ENCODE results near the gene TACR1. TPM values are rescaled to one million over a fixed set of nuclear protein-coding genes. Genes with fewer than 3 reads are reported as not detected.

TACR1 gene
- total RNA-seq, 2 donors from 2014 or later: not detected

DNA sequence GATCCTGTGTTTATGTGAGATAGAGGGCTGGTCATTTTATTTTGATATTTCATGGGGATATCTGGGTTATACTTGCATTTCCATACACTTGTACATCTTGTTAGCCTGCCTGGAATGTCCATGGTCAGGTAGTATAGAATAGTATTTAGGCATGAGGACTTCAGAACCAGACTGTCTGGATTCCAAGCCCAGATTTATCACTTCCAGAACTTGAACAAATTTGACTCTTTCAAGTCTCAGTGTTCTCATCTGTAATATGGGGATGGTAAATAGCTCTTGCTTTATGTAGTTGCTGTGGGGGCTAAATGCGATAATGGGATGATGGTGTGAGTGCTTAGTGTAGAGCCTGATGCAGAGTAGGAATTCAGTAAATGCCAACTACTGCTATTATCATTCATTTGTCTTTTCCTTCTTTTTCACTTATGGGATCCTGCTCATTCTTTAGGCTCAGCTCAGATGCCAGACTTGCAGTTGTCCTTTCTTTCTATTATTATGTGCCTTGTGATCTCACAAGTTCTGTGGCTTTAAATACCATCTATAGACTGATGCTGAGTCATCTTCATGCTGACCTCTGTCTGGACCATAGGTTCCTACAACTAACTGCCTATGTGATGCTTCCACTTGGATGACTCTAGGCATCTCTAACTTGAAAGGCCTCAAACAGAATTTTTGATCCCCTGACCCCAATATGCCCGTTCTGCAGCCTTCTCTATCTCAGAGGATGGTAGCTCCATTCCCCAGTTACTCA lies 173.5 kb downstream of the TACR1 start:
- peaks cover 5% of the 10 kb centered on the region for H3K4me1 Mint-ChIP-seq
- no peaks in the 10 kb centered on the region for H3K36me3 Mint-ChIP-seq (ENCODE audit: low read depth)
- H3K9me3 Mint-ChIP-seq: no peaks in the 10 kb centered on the region
- H3K4me3 Mint-ChIP-seq: no peak overlapping the region
- H3K27me3 Mint-ChIP-seq: no peaks in the 10 kb centered on the region
- H3K27ac Mint-ChIP-seq: no peak overlapping the region
- ATAC-seq (replicated peaks): no peak

DNA sequence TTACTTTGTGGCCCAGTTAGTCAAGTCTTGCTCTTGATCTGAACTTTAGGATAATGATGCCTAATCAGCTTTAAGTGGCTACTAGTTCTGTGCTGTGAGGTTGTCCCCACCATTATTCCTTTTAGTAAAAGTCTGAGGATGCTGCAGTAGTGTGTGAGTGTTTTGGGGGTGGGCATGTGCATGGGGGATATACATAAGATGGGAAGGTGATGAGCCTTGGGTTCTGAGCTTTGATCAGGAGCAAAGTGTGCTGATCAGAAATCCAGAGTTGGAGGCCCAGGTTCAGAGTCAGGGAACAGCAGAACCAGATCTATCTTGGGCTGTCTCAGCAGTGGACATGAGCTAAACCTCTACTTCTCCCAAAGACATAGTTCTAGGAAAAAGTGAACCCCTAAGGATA lies 174.1 kb downstream of the TACR1 start:
- Mint-ChIP-seq H3K9me3 (no peaks in the 10 kb centered on the region), H3K4me1 (no peaks in the 10 kb centered on the region), H3K27ac (no peak overlapping the region), H3K36me3 (ENCODE audit: low read depth) (no peaks in the 10 kb centered on the region), H3K4me3 (no peak overlapping the region), H3K27me3 (no peaks in the 10 kb centered on the region)
- no peak for ATAC-seq (replicated peaks)

DNA sequence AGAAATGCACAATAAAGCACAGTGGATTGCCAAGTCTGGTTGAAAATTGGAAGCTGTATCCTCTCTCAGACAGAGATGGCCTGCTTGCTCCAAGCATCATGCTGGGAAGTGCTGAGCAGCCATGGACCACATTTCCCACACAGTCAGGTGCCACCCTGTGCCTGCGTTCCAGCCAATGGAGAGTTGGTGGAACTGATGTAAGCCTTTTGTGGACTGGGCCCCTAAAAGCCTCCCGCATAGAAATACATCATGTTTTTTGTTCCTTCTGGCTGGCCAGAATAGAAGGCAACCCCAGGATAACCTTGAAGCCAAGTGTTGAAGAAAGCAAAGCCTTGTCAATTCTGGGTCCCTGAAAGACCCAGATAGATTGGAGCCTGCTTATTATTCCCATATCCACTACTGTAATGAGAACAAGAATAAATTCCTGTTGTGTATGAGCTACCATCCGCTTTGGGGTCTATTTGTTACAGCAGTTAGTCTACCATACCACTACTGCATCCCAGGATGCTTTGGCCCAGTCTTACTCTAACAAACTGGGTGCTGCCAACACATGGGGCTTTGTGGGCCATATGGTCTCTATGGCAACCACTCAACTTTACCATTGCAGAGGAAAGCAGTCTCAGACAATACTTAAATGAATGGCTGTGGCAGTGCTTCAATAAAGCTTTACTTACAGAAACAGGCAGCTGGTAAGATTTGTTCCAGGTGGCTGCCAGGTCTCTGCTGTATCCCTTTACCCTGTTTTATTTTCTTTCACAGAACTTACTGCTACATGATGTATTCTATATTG lies 175.5 kb downstream of the TACR1 start:
- Mint-ChIP-seq H3K4me1 (no peaks in the 10 kb centered on the region), H3K36me3 (ENCODE audit: low read depth) (no peaks in the 10 kb centered on the region), H3K27me3 (no peaks in the 10 kb centered on the region), H3K27ac (no peak overlapping the region), H3K4me3 (no peak overlapping the region), H3K9me3 (no peaks in the 10 kb centered on the region)
- ATAC-seq (replicated peaks): no peak

DNA sequence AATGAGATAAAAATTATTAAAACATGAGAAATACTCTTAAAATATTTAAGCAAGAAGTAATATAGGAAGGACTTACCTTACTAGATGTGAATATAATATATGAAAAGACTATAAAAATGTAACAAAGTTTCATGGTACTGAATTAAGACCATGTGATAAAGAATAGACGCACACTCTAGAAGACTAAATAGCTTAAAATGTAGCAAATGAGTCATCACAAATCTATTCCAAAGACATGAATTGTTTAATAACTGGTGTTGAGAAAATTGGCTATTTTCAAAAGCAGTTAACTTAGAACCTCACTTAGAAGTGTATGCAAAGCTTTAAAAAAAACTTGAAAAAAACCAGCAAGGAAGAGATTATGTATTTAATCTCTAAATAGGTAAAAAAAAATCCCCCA lies 176.8 kb downstream of the TACR1 start:
- Mint-ChIP-seq H3K27me3 (no peaks in the 10 kb centered on the region), H3K36me3 (ENCODE audit: low read depth) (no peaks in the 10 kb centered on the region), H3K4me3 (no peak overlapping the region), H3K4me1 (no peaks in the 10 kb centered on the region), H3K9me3 (no peaks in the 10 kb centered on the region), H3K27ac (no peak overlapping the region)
- ATAC-seq (replicated peaks): no peak

DNA sequence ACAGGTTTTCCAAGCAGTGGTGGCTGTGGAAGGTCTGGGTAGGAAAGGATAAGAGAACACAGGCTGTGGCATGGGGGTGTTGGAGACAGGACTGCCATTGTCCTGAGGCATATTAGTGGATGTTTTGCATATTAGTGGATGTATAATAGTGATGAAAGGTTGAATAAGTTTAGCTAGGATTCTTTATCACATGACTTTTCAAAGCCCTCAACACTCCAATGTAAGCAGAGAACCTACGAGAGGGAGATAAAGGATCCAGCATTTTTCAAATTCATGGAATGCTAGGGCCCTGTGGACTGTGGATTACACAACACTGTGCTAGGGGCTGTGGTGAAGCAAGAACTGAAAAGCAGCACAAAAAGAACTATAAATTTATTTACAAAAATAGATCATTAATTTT lies 177.6 kb downstream of the TACR1 start:
- Mint-ChIP-seq H3K27me3 (no peaks in the 10 kb centered on the region), H3K4me1 (no peaks in the 10 kb centered on the region), H3K36me3 (ENCODE audit: low read depth) (no peaks in the 10 kb centered on the region), H3K27ac (no peak overlapping the region), H3K4me3 (no peak overlapping the region), H3K9me3 (no peaks in the 10 kb centered on the region)
- no peak for ATAC-seq (replicated peaks)

DNA sequence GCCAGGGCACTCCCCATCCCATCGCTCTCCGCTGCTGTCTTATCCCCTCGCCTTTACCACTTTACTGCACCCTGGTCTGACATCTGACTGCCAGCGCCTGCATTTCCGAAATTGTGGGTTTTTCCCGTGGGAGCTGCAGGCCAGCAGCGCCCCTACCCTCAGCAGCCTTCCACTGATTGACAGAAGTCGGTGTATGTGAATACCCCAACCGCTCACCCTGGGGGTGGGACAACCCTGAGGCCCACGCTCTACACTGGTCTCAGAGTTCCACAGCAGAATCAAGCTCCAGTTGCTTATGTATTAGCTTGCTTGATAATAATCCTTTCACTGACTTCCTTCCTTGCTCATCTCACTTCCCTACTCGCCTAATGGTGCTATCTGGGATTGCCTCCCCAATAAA lies 178.8 kb downstream of the TACR1 start:
- Mint-ChIP-seq H3K4me3 (no peak overlapping the region), H3K27me3 (no peaks in the 10 kb centered on the region), H3K36me3 (ENCODE audit: low read depth) (no peaks in the 10 kb centered on the region), H3K27ac (no peak overlapping the region), H3K4me1 (no peaks in the 10 kb centered on the region), H3K9me3 (no peaks in the 10 kb centered on the region)
- no peak for ATAC-seq (replicated peaks)

DNA sequence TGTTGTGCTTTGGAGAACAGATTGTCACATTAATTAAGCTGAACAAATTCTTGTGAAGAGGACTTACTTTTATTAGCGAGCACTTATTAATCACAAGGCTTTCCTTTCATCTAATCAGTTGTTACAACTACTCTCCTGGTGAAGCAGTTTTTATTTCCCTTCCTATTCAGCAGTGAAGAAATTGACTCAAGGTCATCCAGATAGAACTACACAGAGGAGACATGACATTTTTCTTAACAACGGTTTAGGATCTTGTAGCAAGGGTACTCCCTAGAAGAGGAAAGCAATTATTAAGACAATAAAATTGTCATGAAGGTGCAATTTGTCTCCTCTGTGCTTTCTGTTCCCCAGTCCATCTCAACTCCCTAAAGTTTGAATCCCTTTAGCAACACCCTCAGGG lies 179.5 kb downstream of the TACR1 start:
- H3K27me3 Mint-ChIP-seq: no peaks in the 10 kb centered on the region
- ATAC-seq (replicated peaks): no peak

DNA sequence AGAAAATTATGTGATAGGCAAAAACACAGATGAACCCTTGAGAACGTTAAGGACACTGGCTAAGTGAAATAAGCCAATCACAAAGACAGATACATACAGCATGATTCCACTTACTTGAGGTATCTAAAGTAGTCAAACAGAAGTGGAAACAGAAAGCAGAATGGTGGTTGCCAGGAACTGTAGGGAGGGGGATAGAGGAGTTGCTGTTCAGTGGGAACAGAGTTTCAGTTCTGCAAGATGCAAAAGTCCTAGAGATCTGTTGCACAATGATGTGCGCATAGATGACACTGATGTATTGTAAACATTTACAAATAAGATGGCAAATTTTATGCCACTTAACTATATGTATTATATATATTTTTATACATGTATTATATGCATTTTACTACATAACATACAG lies 181.2 kb downstream of the TACR1 start:
- no peaks in the 10 kb centered on the region for H3K36me3 Mint-ChIP-seq (ENCODE audit: low read depth)

More for the DNA sequence above, 179.5 kb downstream of the TACR1 start:
- Mint-ChIP-seq H3K4me3 (no peak overlapping the region), H3K4me1 (no peaks in the 10 kb centered on the region), H3K36me3 (ENCODE audit: low read depth) (no peaks in the 10 kb centered on the region), H3K27ac (no peak overlapping the region), H3K9me3 (no peaks in the 10 kb centered on the region)

DNA sequence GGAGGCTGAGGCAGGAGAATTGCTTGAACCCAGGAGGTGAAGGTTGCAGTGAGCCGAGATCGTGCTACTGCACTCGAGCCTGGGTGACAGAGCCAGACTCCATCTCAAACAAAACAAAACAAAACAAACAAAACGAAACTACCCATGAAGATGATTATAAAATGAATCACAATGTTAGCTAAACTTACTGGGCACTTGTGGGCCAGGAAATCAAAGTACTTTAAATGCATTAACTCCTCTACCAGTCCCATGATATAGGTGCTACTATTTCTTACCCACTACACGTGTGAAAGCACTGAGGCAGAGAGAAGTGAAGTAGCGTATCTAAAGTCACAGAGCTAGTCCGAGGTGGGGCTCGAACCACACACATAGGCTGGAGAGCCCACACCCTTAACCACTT lies 187.2 kb downstream of the TACR1 start:
- no peaks in the 10 kb centered on the region for H3K4me1 Mint-ChIP-seq
- no peak for ATAC-seq (replicated peaks)
- no peak overlapping the region for H3K27ac Mint-ChIP-seq
- H3K36me3 Mint-ChIP-seq (ENCODE audit: low read depth): no peaks in the 10 kb centered on the region
- H3K27me3 Mint-ChIP-seq: no peaks in the 10 kb centered on the region
- no peaks in the 10 kb centered on the region for H3K9me3 Mint-ChIP-seq
- H3K4me3 Mint-ChIP-seq: no peak overlapping the region

More for the DNA sequence above, 181.2 kb downstream of the TACR1 start:
- no peaks in the 10 kb centered on the region for H3K27me3 Mint-ChIP-seq
- no peak for ATAC-seq (replicated peaks)
- H3K4me3 Mint-ChIP-seq: no peak overlapping the region
- H3K4me1 Mint-ChIP-seq: no peaks in the 10 kb centered on the region
- no peaks in the 10 kb centered on the region for H3K9me3 Mint-ChIP-seq
- H3K27ac Mint-ChIP-seq: no peak overlapping the region

DNA sequence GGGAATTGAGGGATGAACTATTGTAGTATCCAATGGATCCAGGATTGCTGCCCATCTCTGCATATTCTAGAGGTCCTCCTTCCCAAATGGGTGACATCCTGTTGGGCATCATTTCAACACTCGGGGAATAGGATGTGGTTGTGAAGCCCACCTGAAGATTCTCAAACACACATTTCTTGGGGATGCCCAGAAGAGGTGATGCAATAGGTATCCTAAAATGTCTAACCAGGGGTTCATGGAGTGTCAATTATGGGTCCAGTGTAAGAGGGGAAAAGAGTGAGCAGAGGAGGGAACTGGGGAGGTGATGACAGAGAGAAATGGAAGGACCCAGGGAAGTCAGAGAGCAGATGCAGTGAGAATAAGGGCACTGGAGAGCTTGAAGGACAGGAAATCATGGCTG lies 188.7 kb downstream of the TACR1 start:
- no peak for ATAC-seq (replicated peaks)
- Mint-ChIP-seq H3K4me3 (no peak overlapping the region), H3K27me3 (no peaks in the 10 kb centered on the region), H3K9me3 (no peaks in the 10 kb centered on the region), H3K36me3 (ENCODE audit: low read depth) (no peaks in the 10 kb centered on the region), H3K27ac (no peak overlapping the region), H3K4me1 (no peaks in the 10 kb centered on the region)

DNA sequence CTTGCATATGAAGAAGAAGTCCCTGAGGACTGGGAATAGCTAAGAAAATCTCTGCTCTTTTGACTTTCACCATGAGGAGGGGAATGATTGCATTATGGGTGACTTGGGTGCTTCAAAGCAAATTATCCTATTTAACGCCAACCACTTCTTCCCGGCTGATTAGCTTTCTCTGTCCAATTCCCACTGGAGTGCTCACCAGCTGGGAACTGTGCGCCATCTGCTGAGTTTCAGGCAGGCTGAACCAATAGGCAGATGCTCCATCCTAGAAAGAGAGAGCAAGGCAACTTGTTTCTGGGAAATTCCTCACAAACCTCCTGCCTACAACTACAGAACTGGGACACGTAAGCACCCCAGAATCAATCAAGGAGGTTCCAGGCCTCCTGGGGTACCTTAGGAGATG lies 191.5 kb downstream of the TACR1 start:
- Mint-ChIP-seq H3K27ac (no peak overlapping the region), H3K4me3 (no peak overlapping the region), H3K4me1 (no peaks in the 10 kb centered on the region), H3K36me3 (ENCODE audit: low read depth) (no peaks in the 10 kb centered on the region), H3K27me3 (no peaks in the 10 kb centered on the region), H3K9me3 (no peaks in the 10 kb centered on the region)
- ATAC-seq (replicated peaks): no peak

DNA sequence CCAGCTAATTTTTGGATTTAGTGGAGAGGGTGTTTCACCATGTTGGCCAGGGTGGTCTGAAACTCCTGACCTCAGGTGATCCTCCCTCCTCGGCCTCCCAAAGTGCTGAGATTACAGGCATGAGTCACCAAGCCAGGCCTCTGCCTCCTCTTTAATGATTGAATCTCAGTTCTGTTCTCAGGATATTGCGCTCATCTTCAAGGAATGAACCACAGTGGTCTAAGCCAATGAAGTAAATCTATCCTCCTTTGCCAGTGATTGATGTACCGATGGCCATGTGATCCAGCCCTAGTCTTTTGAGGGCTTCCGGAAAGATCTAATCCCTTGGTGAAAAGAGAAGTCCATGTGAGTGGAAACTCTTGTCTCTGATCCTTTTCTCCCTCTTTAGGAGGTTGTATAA lies 192.3 kb downstream of the TACR1 start:
- Mint-ChIP-seq H3K4me3 (no peak overlapping the region), H3K4me1 (no peaks in the 10 kb centered on the region), H3K27ac (no peak overlapping the region)

DNA sequence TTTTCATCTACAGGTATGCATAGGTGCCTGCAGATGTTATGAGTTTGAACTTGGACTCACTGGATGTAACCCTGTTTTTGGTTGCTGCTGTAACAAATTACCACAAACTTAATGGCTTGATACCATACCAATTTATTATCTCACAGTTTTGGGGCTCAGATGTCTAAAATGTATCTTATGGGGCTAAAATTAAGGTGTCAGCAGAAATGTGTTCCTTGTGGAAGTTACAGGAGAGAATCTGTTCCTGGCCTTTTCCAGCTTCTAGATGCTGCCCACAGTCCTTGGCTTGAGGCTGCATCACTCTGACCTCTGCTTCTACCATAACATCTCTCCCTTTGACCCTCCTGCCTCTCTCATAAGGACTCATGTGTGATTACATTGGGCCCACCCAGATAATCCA lies 193.3 kb downstream of the TACR1 start:
- Mint-ChIP-seq H3K27me3 (no peaks in the 10 kb centered on the region), H3K4me3 (no peak overlapping the region), H3K4me1 (no peaks in the 10 kb centered on the region), H3K36me3 (ENCODE audit: low read depth) (no peaks in the 10 kb centered on the region), H3K9me3 (no peaks in the 10 kb centered on the region), H3K27ac (no peak overlapping the region)
- no peak for ATAC-seq (replicated peaks)

More for the DNA sequence above, 192.3 kb downstream of the TACR1 start:
- H3K36me3 Mint-ChIP-seq (ENCODE audit: low read depth): no peaks in the 10 kb centered on the region
- no peaks in the 10 kb centered on the region for H3K9me3 Mint-ChIP-seq
- no peaks in the 10 kb centered on the region for H3K27me3 Mint-ChIP-seq
- ATAC-seq (replicated peaks): no peak

DNA sequence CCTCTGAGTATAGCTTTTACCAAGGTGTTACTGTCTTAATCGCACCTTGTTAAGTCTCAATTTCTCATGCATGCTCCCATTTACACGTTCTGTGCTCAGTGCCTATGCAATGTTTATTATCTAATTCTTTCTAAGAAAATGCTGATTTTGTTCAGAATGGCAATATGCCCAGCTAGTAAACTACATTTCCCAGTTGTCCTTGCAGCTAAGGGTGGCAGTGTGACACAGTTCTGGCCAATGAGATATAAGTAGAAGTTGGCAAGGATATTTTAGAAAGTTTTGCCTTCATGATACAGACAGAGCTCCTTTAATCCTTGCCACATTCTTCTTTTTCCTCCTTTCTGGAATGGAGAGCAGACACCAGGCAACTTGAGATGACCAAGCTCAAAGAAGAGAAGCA lies 195.5 kb downstream of the TACR1 start:
- Mint-ChIP-seq H3K36me3 (ENCODE audit: low read depth) (no peaks in the 10 kb centered on the region), H3K9me3 (no peaks in the 10 kb centered on the region), H3K27ac (no peak overlapping the region), H3K27me3 (no peaks in the 10 kb centered on the region), H3K4me1 (no peaks in the 10 kb centered on the region), H3K4me3 (no peak overlapping the region)
- no peak for ATAC-seq (replicated peaks)

DNA sequence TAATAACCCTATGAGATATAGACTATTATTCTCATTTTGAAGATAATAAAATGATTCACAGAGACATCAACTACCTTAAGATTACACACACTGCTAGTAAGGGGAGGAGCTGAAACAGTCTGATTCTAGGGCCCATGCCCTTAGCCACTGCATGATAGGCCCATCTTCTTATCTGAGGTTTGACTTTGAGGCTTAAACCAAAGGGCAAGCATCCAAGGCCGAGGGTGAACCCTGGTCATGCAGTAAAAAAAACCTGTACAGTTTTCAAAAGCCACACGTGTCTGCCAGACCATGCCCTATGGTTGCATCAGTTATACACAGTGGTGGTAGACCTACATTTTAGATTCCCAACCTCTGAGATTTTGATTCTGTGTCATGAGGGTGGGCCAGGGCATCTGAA lies 196.0 kb downstream of the TACR1 start:
- ATAC-seq (replicated peaks): no peak
- Mint-ChIP-seq H3K4me3 (no peak overlapping the region), H3K4me1 (no peaks in the 10 kb centered on the region), H3K27ac (no peak overlapping the region), H3K9me3 (no peaks in the 10 kb centered on the region), H3K27me3 (no peaks in the 10 kb centered on the region), H3K36me3 (ENCODE audit: low read depth) (no peaks in the 10 kb centered on the region)
